ENCODE data around the gene ROBO1. TPM values are rescaled to one million over a fixed set of nuclear protein-coding genes. Genes with fewer than 3 reads are reported as not detected.

ROBO1 gene
- total RNA-seq, 1 donor from 2014 or later, result 78.0 TPM

DNA sequence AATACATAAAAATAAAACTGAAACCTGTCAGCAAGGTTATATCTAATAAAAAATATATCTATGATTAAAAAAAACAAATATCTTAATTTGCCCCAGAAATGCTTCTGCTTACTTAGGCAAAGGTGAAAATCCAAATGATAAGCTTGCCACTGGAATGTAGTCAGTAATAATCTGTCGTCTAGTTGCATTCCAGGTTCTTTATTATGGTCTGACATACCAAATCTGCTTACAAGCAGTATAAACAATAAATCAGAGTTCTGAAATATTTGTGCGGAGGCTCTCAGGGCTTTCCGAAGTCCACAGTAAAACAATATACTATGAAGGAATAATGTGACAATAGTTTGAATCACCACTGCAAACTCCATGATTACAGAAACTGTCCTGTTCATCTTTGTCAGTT lies 1133.5 kb downstream of the ROBO1 start:
- no peak for DNase-seq (ENCODE audit: low spot score, unreplicated experiment)
- no peaks in the 10 kb centered on the region for H3K9me3 Mint-ChIP-seq (ENCODE audit: low read depth)
- H3K4me3 Mint-ChIP-seq (ENCODE audit: low read depth), result no peak overlapping the region
- peaks cover 6% of the 10 kb centered on the region for H3K36me3 Mint-ChIP-seq (ENCODE audit: insufficient read depth)
- H3K27ac Mint-ChIP-seq, result no peak overlapping the region
- H3K27me3 Mint-ChIP-seq, result no peaks in the 10 kb centered on the region
- TF ChIP-seq, protein P1, sequence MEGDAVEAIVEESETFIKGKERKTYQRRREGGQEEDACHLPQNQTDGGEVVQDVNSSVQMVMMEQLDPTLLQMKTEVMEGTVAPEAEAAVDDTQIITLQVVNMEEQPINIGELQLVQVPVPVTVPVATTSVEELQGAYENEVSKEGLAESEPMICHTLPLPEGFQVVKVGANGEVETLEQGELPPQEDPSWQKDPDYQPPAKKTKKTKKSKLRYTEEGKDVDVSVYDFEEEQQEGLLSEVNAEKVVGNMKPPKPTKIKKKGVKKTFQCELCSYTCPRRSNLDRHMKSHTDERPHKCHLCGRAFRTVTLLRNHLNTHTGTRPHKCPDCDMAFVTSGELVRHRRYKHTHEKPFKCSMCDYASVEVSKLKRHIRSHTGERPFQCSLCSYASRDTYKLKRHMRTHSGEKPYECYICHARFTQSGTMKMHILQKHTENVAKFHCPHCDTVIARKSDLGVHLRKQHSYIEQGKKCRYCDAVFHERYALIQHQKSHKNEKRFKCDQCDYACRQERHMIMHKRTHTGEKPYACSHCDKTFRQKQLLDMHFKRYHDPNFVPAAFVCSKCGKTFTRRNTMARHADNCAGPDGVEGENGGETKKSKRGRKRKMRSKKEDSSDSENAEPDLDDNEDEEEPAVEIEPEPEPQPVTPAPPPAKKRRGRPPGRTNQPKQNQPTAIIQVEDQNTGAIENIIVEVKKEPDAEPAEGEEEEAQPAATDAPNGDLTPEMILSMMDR (IDR thresholded peaks at IDR 0.05; ENCODE audit: unreplicated experiment), result no peak
- H3K4me1 Mint-ChIP-seq (ENCODE audit: low read depth), result no peaks in the 10 kb centered on the region

DNA sequence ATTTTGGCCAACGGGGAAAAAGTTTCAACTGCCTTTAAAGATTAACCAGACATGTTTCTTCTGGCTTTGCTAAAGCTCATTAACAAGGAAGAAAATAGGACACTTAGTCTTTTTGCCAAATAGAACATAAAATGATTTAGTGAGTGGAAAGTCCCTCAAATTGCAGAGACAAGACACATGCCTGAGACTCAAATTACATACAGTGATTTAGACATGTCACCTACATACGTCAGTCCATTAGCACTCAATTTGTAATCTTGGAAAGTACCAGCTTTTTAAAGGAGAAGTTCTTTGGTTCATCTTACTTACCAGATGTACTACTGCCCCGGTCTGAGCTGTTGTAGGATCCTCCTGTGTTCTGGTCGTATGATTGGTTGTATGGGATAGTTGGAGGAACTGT lies 1134.2 kb downstream of the ROBO1 start:
- Mint-ChIP-seq H3K36me3 (ENCODE audit: insufficient read depth) (peaks cover 8% of the 10 kb centered on the region), H3K9me3 (ENCODE audit: low read depth) (no peaks in the 10 kb centered on the region), H3K4me1 (ENCODE audit: low read depth) (no peaks in the 10 kb centered on the region), H3K4me3 (ENCODE audit: low read depth) (no peak overlapping the region), H3K27me3 (no peaks in the 10 kb centered on the region), H3K27ac (no peak overlapping the region)
- TF ChIP-seq, protein P1 (IDR thresholded peaks at IDR 0.05; ENCODE audit: unreplicated experiment), result no peak
- DNase-seq (ENCODE audit: low spot score, unreplicated experiment), result no peak

DNA sequence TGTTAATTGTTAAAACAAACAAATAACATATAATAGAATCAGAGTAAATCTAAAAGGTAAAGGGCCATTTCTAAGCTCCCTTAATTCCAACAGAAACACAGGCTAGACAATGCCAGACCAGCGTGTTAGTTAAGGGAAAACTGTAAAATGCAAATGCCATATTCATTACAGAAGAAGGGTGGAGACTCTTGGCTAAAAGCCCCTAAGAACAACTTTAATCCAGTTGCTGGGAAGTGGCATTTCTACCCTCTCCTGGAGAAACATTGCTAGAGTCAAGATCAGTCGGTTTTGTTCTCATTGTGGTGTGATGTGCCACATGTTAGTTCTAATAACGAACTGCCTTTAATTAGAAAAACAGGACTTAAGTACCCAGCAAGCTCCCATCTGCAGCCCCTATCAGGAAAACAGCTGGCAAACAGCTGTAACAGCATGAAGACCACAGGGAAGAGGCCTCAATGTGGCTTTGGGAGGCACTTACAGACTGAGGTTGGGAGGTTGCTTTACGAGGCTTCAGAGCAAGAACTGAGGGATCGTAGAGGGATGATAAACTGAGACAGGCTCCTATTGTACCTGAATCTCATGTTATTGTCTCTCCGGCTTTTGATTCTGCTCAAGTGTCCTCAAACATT lies 1134.8 kb downstream of the ROBO1 start:
- Mint-ChIP-seq H3K9me3 (ENCODE audit: low read depth) (no peaks in the 10 kb centered on the region), H3K36me3 (ENCODE audit: insufficient read depth) (peaks cover 10% of the 10 kb centered on the region), H3K27ac (no peak overlapping the region), H3K27me3 (no peaks in the 10 kb centered on the region), H3K4me1 (ENCODE audit: low read depth) (no peaks in the 10 kb centered on the region), H3K4me3 (ENCODE audit: low read depth) (no peak overlapping the region)
- DNase-seq (ENCODE audit: low spot score, unreplicated experiment), result no peak
- TF ChIP-seq, protein P1 (IDR thresholded peaks at IDR 0.05; ENCODE audit: unreplicated experiment), result no peak

DNA sequence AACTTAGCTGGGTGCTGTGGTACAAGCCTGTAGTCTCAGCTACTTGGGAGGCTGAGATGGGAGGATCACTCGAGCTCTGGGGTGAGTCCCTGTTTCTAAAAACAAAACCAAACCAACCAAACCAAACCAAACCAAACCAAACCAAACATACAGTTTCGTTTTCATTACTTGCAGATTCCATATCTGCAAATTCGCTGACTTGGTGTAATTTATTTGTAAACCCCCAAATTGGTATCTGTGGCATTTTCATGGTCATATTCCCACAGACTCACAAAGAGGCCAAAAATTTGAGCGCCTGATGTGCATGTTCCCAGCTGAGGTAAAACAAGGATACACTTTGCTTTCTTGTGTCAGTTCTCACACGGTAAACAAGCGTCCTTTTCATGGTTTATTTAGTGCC lies 1138.3 kb downstream of the ROBO1 start:
- TF ChIP-seq, protein P1 (IDR thresholded peaks at IDR 0.05; ENCODE audit: unreplicated experiment), result no peak
- H3K27me3 Mint-ChIP-seq, result no peaks in the 10 kb centered on the region
- no peak for DNase-seq (ENCODE audit: low spot score, unreplicated experiment)
- peaks cover 13% of the 10 kb centered on the region for H3K36me3 Mint-ChIP-seq (ENCODE audit: insufficient read depth)
- no peaks in the 10 kb centered on the region for H3K9me3 Mint-ChIP-seq (ENCODE audit: low read depth)
- no peak overlapping the region for H3K4me3 Mint-ChIP-seq (ENCODE audit: low read depth)
- no peaks in the 10 kb centered on the region for H3K4me1 Mint-ChIP-seq (ENCODE audit: low read depth)
- no peak overlapping the region for H3K27ac Mint-ChIP-seq

DNA sequence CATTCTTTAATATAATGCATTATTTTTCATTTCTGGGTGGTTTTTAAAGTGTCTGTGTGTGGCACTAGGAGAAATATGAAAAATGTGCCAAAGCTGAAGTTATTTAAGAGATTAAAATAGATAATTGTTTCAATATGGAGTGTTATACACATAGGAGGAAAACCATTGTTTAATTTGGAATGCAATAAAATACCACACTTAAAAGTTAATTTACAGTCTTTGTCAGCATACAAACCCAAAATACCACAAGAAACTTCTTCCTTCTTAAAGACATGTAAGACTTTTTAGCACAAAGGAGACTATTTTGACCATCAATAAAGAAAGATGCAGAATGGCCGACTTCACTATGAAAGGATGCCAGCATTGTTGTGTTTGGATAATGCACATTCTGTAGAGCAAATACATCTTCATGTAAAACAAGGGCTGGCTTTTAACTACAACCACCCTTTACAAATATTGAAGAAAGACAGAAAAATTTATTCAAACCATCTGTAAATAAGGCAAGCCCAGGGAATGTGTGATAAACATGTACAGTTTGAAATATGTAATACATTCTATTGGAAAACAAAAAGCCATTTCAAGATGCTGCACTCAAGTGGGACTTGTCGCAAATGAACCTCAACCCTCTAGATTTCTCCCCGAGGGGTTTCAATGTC lies 1146.6 kb downstream of the ROBO1 start:
- DNase-seq (ENCODE audit: low spot score, unreplicated experiment), result no peak
- H3K4me3 Mint-ChIP-seq (ENCODE audit: low read depth), result no peak overlapping the region
- H3K9me3 Mint-ChIP-seq (ENCODE audit: low read depth), result no peaks in the 10 kb centered on the region
- peaks cover 3% of the 10 kb centered on the region for H3K36me3 Mint-ChIP-seq (ENCODE audit: insufficient read depth)
- TF ChIP-seq, protein P1 (IDR thresholded peaks at IDR 0.05; ENCODE audit: unreplicated experiment), result no peak
- no peaks in the 10 kb centered on the region for H3K27me3 Mint-ChIP-seq
- H3K4me1 Mint-ChIP-seq (ENCODE audit: low read depth), result no peaks in the 10 kb centered on the region
- H3K27ac Mint-ChIP-seq, result no peak overlapping the region
